Activated T-cell treated with anti-CD3 and anti-CD28 coated beads, Interleukin-2, amount 50 U/mL, for 4 hours (primary cell): ENCODE data around the gene MAP4K3. TPM values are rescaled to one million over a fixed set of nuclear protein-coding genes. Genes with fewer than 3 reads are reported as not detected.

Experiments used
- ATAC-seq, 2 donors: fragments of 200-7000 bp; cut with Tn5 transposase; one replicate each; pipeline ENCODE4 v1.10.0; 2021
- DNase-seq: peaks from one replicate; pipeline ENCODE4 v3.0.0-alpha.2; 2020
- H3K27me3 Mint-ChIP-seq: one replicate; pipeline ENCODE4 v1.8.0; 2021; ENCODE audit warnings: low read depth, mixed read lengths
- H3K36me3 Mint-ChIP-seq: one replicate; pipeline ENCODE4 v1.8.0; 2022; ENCODE audit warnings: mixed read lengths; ENCODE audit not compliant: insufficient read depth
- H3K4me1 Mint-ChIP-seq: one replicate; pipeline ENCODE4 v1.8.0; 2021; ENCODE audit warnings: low read depth, mixed read lengths
- H3K4me3 Mint-ChIP-seq: one replicate; pipeline ENCODE4 v1.8.0; 2021; ENCODE audit warnings: mild to moderate bottlenecking, moderate library complexity, mixed read lengths
- H3K9me3 Mint-ChIP-seq: one replicate; pipeline ENCODE4 v1.8.0; 2021; ENCODE audit warnings: mixed read lengths
- total RNA-seq, 3 donors: library from RNA; stranded (reverse); gene quantifications; one replicate each; pipeline ENCODE4 v1.2.1, GENCODE V29; 2021

Gene MAP4K3
- total RNA-seq, 3 donors from 2014 or later: 10.3 to 14.3 (median 11.5) TPM

DNA sequence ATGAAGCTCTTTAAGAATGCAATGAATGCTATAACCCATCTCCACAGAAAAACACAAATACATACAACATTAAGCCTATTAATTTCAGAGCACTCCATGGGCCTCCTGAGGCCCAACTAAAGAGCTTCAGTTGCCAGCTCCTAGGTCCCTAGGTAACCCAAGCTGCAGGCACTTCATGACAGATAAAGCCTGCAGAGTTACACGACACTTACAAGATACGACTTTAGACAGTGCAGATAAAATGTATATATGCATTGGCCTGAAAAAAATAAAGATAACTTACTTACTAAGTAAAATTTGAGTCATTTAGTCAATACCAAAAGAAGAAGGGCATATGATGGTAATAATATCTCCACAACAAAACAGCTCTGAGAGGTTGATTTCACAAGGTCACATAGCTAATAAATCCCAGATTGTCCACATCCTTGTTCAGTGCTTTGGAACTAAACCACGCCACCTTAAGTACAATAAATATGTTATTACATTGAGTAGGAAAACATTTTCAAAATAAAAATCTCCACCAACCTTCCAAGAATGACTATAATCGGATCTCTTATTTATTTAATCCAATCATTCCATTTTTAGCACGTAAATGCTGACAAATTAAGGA is 3.4 kb downstream of the MAP4K3 start:
- ATAC-seq (no peak), DNase-seq (no peak)
- Mint-ChIP-seq H3K9me3 (no peaks in the 10 kb centered on the region), H3K36me3 (no peaks in the 10 kb centered on the region), H3K27me3 (no peaks in the 10 kb centered on the region), H3K4me3 (no peak overlapping the region), H3K4me1 (peaks cover 65% of the 10 kb centered on the region)

DNA sequence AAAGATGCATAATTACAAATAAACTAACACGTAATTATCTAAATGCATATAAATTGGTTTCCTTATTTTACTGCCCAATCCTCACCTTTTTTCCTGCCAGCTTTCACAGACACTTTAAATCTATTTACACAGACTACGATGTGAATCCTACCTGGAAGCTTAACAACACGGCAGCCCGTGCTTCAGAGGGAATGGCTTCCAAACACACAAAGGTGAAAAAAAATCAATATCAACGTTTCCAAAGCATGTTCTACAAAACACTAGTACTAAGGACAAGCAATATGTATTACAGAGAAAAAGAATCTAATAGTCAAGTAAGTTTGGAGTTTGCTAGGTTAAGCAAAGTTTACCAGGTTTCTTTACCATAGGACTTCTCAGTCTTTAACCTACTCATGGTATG is 4.4 kb downstream of the MAP4K3 start:
- H3K4me1 Mint-ChIP-seq: peaks cover 61% of the 10 kb centered on the region
- no peaks in the 10 kb centered on the region for H3K36me3 Mint-ChIP-seq
- H3K27me3 Mint-ChIP-seq: no peaks in the 10 kb centered on the region
- ATAC-seq (no peak), DNase-seq (no peak)
- no peaks in the 10 kb centered on the region for H3K9me3 Mint-ChIP-seq
- H3K4me3 Mint-ChIP-seq: no peak overlapping the region

DNA sequence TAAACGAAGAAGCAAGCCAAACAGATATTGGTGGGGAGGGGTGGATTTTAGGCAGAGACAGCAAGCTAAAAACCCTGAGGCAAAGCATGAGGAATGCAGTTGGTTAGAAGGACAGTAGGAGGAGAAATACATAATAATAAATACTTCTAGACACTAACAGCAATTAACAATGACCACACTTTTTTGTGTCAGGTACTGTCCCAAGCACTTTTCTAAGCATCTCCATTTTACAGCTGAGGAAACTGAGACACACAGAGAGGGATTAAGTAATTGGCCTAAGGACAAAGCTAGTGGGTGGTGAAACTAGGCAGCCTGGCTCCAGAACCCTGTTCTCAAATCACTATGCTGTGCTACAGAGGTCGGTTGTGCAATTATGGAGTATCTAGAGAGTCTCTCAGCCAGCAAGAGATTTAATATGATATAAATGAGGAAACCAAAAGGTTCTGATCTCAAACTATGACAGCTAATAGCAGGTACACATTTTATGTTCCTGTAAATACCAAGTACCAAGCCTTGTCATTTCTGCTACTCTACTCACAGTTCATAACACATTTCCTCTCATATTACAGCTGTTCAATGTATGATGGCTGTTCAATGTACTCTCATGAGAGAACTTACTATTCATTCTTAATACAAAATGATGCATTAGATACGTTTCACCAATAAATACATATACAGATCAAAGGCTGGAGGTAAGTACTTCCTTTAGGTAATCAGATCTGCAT is 5.3 kb downstream of the MAP4K3 start:
- Mint-ChIP-seq H3K27me3 (no peaks in the 10 kb centered on the region), H3K9me3 (no peaks in the 10 kb centered on the region), H3K4me3 (no peak overlapping the region), H3K4me1 (peaks cover 70% of the 10 kb centered on the region), H3K36me3 (no peaks in the 10 kb centered on the region)
- ATAC-seq (peak in 1 of 2 donors; percentile 15), DNase-seq (no peak)

DNA sequence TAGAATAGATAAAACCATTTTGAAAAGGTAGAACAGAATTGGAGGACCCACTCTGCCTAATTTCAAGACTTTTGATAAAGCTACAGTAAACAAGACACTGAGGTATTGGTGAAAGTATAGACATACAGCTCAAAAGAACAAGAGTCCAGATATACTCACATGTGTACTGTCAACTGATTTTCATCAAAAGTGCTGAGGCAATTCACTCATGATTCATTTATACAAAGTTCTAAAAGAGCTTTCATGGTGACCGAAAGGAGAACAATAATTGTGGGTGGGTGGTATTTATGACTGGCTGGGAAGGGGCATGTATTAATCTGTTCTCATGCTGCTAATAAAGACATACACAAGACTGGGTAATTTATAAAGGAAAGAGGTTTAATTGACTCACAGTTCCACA is 7.3 kb downstream of the MAP4K3 start:
- H3K4me3 Mint-ChIP-seq: no peak overlapping the region
- H3K4me1 Mint-ChIP-seq: peaks cover 71% of the 10 kb centered on the region
- H3K9me3 Mint-ChIP-seq: no peaks in the 10 kb centered on the region
- H3K27me3 Mint-ChIP-seq: no peaks in the 10 kb centered on the region
- no peaks in the 10 kb centered on the region for H3K36me3 Mint-ChIP-seq
- DNase-seq (no peak), ATAC-seq (peak; percentile 39 to 72)

GRCh38 chr2:39424951-39425350 is 12.1 kb downstream of the MAP4K3 start:
- Mint-ChIP-seq H3K36me3 (peaks cover 2% of the 10 kb centered on the region), H3K4me1 (peaks cover 53% of the 10 kb centered on the region), H3K9me3 (no peaks in the 10 kb centered on the region), H3K27me3 (no peaks in the 10 kb centered on the region), H3K4me3 (no peak overlapping the region)
- ATAC-seq (peak in 1 of 2 donors; percentile 55), DNase-seq (no peak)

DNA sequence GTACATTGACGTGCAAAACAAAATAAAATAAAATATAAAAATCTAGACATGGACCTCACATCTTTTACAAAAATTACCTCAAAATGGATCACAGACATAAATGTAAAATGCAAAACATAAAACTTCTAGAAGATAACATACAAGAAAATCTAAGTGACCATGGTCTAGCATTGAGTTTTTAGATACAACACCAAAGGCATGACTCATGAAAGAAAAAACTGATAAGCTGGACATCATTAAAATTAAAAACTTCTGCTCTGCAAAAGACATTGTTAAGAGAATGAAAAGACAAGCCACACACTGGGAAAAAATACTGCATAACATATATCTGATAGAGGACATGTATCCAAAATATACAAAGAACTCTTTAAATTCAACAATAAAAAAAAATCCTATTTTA is 14.4 kb downstream of the MAP4K3 start:
- no peaks in the 10 kb centered on the region for H3K27me3 Mint-ChIP-seq
- DNase-seq (no peak), ATAC-seq (no peak)
- H3K36me3 Mint-ChIP-seq: peaks cover 4% of the 10 kb centered on the region
- peaks cover 57% of the 10 kb centered on the region for H3K4me1 Mint-ChIP-seq
- no peak overlapping the region for H3K4me3 Mint-ChIP-seq
- no peaks in the 10 kb centered on the region for H3K9me3 Mint-ChIP-seq

GRCh38 chr2:39421354-39421753 is 15.7 kb downstream of the MAP4K3 start:
- no peak overlapping the region for H3K4me3 Mint-ChIP-seq
- H3K36me3 Mint-ChIP-seq: peaks cover 4% of the 10 kb centered on the region
- ATAC-seq (no peak), DNase-seq (no peak)
- H3K27me3 Mint-ChIP-seq: no peaks in the 10 kb centered on the region
- no peaks in the 10 kb centered on the region for H3K9me3 Mint-ChIP-seq
- H3K4me1 Mint-ChIP-seq: peaks cover 46% of the 10 kb centered on the region

DNA sequence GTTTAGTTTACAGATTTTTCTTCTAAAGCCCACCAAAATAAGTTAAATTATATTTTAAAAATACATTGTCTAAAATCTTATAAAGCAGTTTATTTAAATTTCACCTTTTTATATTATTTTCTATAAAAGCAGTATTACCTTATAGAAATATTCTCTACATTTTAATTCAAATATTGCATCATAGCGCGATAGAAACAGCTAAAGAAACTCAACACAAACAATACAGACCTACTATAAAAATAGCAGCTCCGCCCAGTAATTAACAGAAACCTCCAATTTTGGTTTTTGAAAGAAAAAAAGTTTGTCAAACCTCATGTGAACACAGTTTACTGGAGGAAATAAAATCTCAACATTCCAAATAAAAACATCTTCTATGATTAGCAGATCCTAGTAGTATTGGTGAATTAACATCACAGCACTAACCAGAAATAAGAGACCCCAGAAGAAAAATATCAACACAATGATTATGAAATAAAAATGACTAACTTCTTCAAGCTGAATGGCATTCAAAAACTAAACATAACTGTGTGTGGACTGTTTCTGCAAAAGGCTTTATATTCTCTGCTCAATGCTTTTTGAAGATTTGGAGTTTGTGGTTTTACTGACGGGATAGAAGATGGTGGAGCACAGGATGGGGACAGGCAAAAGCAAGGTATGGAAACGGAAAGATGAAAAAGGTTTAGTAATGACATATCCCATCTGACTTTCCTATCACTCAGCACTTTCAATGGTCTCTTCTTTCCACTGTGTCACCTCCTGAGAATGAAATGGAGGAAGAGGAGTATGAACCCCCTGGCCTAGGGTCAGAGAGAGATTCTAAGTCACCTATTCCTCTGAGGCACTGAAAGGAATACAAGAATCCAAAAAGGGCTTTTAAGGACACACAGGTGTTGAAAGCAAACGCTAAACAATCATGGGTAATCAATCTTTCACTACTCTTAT is 17.5 kb downstream of the MAP4K3 start:
- H3K36me3 Mint-ChIP-seq: peaks cover 4% of the 10 kb centered on the region
- ATAC-seq (no peak), DNase-seq (no peak)
- H3K27me3 Mint-ChIP-seq: no peaks in the 10 kb centered on the region
- no peak overlapping the region for H3K4me3 Mint-ChIP-seq
- H3K4me1 Mint-ChIP-seq: peaks cover 34% of the 10 kb centered on the region
- no peaks in the 10 kb centered on the region for H3K9me3 Mint-ChIP-seq

- Mint-ChIP-seq H3K4me3 (no peak overlapping the region), H3K36me3 (peaks cover 3% of the 10 kb centered on the region), H3K4me1 (peaks cover 35% of the 10 kb centered on the region), H3K9me3 (no peaks in the 10 kb centered on the region), H3K27me3 (no peaks in the 10 kb centered on the region)
- DNase-seq: no peak
- ATAC-seq: no peak
Observed at GRCh38 chr2:39418491-39418890, 18.6 kb downstream of the MAP4K3 start.

DNA sequence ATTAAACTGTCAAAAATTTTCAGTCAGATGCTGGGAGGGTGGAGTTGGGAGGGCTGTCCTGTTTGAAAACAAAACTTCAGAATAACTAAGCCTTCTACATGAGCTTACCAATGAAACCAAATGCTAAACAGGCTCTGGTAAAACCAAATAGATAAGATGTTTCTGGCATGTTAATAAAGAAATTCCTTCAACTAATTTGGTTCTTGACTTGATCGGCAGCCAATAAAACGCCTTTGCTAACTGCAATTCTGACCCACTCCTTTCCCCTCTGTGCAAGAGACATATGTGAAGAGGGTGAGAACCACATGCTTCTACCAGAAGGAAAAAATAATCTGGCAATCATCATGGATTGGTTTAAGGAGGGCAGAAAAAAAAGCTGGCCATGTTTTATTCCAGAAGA is 20.9 kb downstream of the MAP4K3 start:
- DNase-seq (no peak), ATAC-seq (no peak)
- Mint-ChIP-seq H3K4me3 (no peak overlapping the region), H3K36me3 (peaks cover 2% of the 10 kb centered on the region), H3K4me1 (peaks cover 47% of the 10 kb centered on the region), H3K9me3 (no peaks in the 10 kb centered on the region), H3K27me3 (no peaks in the 10 kb centered on the region)

- peaks cover 51% of the 10 kb centered on the region for H3K4me1 Mint-ChIP-seq
- peak; percentile 57 to 63 for ATAC-seq
- no peaks in the 10 kb centered on the region for H3K9me3 Mint-ChIP-seq
- no peak for DNase-seq
- no peaks in the 10 kb centered on the region for H3K36me3 Mint-ChIP-seq
- H3K27me3 Mint-ChIP-seq: no peaks in the 10 kb centered on the region
- H3K4me3 Mint-ChIP-seq: no peak overlapping the region
Observed at GRCh38 chr2:39413063-39413737, 23.9 kb downstream of the MAP4K3 start.

DNA sequence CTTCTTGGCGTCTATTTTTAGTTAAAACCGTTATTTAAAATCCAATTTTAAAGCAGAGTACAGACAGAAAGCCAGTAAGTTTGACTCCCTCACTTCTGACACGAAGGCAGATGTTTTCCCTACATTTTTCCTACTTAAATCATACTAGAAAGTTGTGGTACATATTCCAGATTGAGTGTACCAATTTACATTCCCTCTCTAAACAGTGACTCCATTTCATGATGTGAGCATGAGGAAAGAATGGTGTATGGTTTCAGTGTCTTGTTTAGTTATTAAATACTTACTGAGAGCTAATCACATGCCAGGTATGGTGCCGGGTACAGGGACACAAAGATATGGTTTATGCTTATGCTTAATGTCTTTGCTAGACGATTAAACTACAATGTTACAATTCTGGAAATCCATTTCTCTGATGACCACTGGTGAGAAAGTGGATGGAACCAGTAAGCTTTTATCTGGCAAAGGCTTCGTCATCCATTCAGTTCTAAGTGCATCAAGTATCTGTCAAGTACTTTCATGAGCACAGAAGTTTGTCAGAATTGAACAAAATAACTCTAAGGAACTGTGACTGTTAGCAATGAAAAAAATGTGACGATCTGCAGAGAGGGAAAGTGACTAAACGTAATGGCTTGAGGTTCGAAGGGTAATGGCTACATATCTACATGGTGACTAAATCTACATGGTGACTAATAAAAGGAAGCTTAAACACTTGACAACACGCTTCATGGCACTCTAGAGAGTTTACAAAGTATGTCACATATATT is 25.7 kb downstream of the MAP4K3 start:
- Mint-ChIP-seq H3K4me1 (peaks cover 66% of the 10 kb centered on the region), H3K36me3 (no peaks in the 10 kb centered on the region), H3K27me3 (no peaks in the 10 kb centered on the region), H3K9me3 (no peaks in the 10 kb centered on the region), H3K4me3 (no peak overlapping the region)
- no peak for DNase-seq
- peak; percentile 38 to 74 for ATAC-seq

- DNase-seq (no peak), ATAC-seq (no peak)
- Mint-ChIP-seq H3K4me3 (no peak overlapping the region), H3K36me3 (no peaks in the 10 kb centered on the region), H3K4me1 (peaks cover 77% of the 10 kb centered on the region), H3K27me3 (no peaks in the 10 kb centered on the region), H3K9me3 (no peaks in the 10 kb centered on the region)
Observed at GRCh38 chr2:39409697-39410389, 27.2 kb downstream of the MAP4K3 start.
